GM12892 (cell line): ENCODE data around the gene RAB13.

Source experiments
- POLR2AphosphoS5 ChIP-seq: IDR thresholded peaks from 2 replicates; pipeline ENCODE4 v1.6.1; 2011; ENCODE audit warnings: low read depth, low read length, control low read depth
- TAF1 ChIP-seq: IDR thresholded peaks from 2 replicates; pipeline ENCODE4 v1.6.1; 2011; ENCODE audit warnings: low read depth, mild to moderate bottlenecking, control low read depth, low read length, borderline replicate concordance

- no peak for TF ChIP-seq POLR2AphosphoS5
- no peak for TF ChIP-seq TAF1
Observed at GRCh38 chr1:154019940-154020339, 33.8 kb upstream of the RAB13 start.
